Panc1 (cell line): ENCODE measurements around the gene SARDH. TPM values are rescaled to one million over a fixed set of nuclear protein-coding genes. Genes with fewer than 3 reads are reported as not detected.

Source experiments
- ATAC-seq: fragments of 200-7000 bp; cut with Tn5 transposase; 2 replicates; pipeline ENCODE4 v1.9.1; 2020; ENCODE audit warnings: mild to moderate bottlenecking, moderate library complexity
- BruUV-seq: library from RNA; stranded (reverse); fragments of 400-500 nt; replicated peaks from 2 replicates; lab custom pipeline; 2021; lab: Mats Ljungman, UMichigan
- CTCF ChIA-PET: fragments of 300-600 bp; sonication (Branson Sonifier 250); formaldehyde crosslinking; loops from one replicate; lab custom pipeline; 2022; ENCODE audit warnings: antibody characterized with exemption; lab: Charles Lee
- POLR2A ChIA-PET: fragments of 300-600 bp; sonication (Branson Sonifier 250); formaldehyde crosslinking; loops from one replicate; lab custom pipeline; 2022; ENCODE audit warnings: antibody characterized with exemption; lab: Charles Lee
- DNase-seq: peaks from one replicate; pipeline ENCODE4 v3.0.0-alpha.2; 2010; ENCODE audit warnings: low read depth, low spot score
- H3K27ac ChIP-seq: 2 replicates; pipeline ENCODE4 v1.5.1; 2011; ENCODE audit warnings: mild to moderate bottlenecking, low read length, inconsistent platforms
- H3K27me3 ChIP-seq: fragments of 200-500 bp; sonication (Bioruptor generic); 2 replicates; pipeline ENCODE4 v1.6.0; 2014; ENCODE audit warnings: low read length, inconsistent platforms; ENCODE audit not compliant: control insufficient read depth, insufficient read depth
- H3K36me3 ChIP-seq: fragments of 200-500 bp; sonication (Bioruptor generic); 2 replicates; pipeline ENCODE4 v1.5.1; 2014; ENCODE audit warnings: inconsistent platforms, mild to moderate bottlenecking, low read length, moderate library complexity; ENCODE audit not compliant: control insufficient read depth, insufficient read depth
- H3K4me1 ChIP-seq: 2 replicates; pipeline ENCODE4 v1.5.1; 2011; ENCODE audit warnings: inconsistent platforms, mild to moderate bottlenecking, low read length, moderate library complexity; ENCODE audit not compliant: control insufficient read depth, insufficient read depth
- H3K4me3 ChIP-seq, 2 experiments: 2 replicates each; pipeline ENCODE4 v1.5.1; 2011 to 2012; ENCODE audit warnings: low read depth in 2 of 2, low read length in 2 of 2, mild to moderate bottlenecking in 2 of 2, inconsistent platforms in 1 of 2, moderate library complexity in 1 of 2
- H3K9me3 ChIP-seq: fragments of 200-500 bp; sonication (Bioruptor generic); 2 replicates; pipeline ENCODE4 v1.5.1; 2014; ENCODE audit warnings: low read depth, mild to moderate bottlenecking, inconsistent platforms, low read length, moderate library complexity; ENCODE audit not compliant: control insufficient read depth, insufficient read depth
- CTCF ChIP-seq: fragments of 450-650 bp; IDR thresholded peaks from 2 replicates; pipeline ENCODE4 v1.5.1; 2017; ENCODE audit warnings: mild to moderate bottlenecking
- POLR2AphosphoS5 ChIP-seq: IDR thresholded peaks from 2 replicates; pipeline ENCODE4 v1.6.1; 2012; ENCODE audit warnings: mild to moderate bottlenecking, low read depth, low read length, moderate library complexity
- SIN3A ChIP-seq: IDR thresholded peaks from 2 replicates; pipeline ENCODE4 v1.6.1; 2012; ENCODE audit warnings: low read depth, mild to moderate bottlenecking, low read length, moderate library complexity, borderline replicate concordance; ENCODE audit not compliant: insufficient read depth
- TCF7L2 ChIP-seq: IDR thresholded peaks from 2 replicates; pipeline ENCODE4 v1.6.1; 2011; ENCODE audit warnings: mild to moderate bottlenecking, low read depth, low read length, inconsistent platforms
- in situ Hi-C: cut with HindIII; loops from 2 replicates; pipeline ENCODE4 v1.10.0; 2016; ENCODE audit warnings: low sequenced_read_pairs, low pct_unique_long_range_greater_than_20kb
- intact Hi-C: fragments of 100-400 bp; cut with micrococcal nuclease; formaldehyde crosslinking; loops from one replicate; pipeline ENCODE4 v1.10.0; 2022; ENCODE audit not compliant: unreplicated experiment
- total RNA-seq: library from RNA; stranded (reverse); gene quantifications from one replicate; pipeline ENCODE4 v1.2.1, GENCODE V29; 2021; ENCODE audit not compliant: unreplicated experiment
- TF ChIP-seq, protein P1 (sequence below), 2 experiments: IDR thresholded peaks; 2 replicates each; pipeline ENCODE4 v1.6.1; 2011 to 2012; ENCODE audit warnings: low read depth in 2 of 2, control low read depth in 1 of 2, low read length in 1 of 2, mild to moderate bottlenecking in 1 of 2, moderate library complexity in 1 of 2; ENCODE audit not compliant: insufficient read depth in 1 of 2

Gene SARDH
- total RNA-seq, 1 experiment from 2014 or later = 0.13 TPM

DNA sequence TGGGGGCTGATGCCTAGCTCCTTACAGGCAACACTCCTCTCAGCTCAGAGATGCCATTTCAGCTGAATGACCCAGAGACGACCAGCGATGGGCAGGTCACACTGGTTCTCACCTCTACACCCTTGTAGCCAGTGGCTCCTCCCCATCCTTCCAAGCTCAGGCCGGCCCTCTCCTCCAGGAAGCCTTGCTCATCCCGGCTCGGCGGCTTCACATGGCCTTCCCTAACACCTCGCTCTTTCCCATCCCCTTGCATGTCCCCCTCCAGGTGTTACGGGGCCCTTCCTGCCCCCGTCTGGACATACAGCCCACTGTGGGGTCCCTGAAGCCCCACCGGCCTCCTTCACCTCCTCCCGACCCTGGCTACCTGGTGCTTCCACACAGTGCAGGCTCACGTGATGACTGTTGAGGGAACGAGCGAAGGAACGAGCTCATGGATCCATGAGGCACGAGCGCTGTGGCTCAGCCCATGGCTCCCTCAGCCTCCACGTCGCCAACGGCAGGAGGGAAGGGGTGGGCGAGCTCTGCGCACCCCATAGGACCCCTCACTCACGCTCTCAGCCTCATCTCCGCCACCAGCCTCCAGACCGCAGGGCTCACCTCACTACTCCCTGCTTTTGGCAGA is 45.7 kb downstream of the SARDH start:
- POLR2A ChIA-PET = no interaction called here

GRCh38 chr9:133691626-133692363 is 46.4 kb downstream of the SARDH start:
- TF ChIP-seq POLR2AphosphoS5 = no peak
- TF ChIP-seq, protein P1, sequence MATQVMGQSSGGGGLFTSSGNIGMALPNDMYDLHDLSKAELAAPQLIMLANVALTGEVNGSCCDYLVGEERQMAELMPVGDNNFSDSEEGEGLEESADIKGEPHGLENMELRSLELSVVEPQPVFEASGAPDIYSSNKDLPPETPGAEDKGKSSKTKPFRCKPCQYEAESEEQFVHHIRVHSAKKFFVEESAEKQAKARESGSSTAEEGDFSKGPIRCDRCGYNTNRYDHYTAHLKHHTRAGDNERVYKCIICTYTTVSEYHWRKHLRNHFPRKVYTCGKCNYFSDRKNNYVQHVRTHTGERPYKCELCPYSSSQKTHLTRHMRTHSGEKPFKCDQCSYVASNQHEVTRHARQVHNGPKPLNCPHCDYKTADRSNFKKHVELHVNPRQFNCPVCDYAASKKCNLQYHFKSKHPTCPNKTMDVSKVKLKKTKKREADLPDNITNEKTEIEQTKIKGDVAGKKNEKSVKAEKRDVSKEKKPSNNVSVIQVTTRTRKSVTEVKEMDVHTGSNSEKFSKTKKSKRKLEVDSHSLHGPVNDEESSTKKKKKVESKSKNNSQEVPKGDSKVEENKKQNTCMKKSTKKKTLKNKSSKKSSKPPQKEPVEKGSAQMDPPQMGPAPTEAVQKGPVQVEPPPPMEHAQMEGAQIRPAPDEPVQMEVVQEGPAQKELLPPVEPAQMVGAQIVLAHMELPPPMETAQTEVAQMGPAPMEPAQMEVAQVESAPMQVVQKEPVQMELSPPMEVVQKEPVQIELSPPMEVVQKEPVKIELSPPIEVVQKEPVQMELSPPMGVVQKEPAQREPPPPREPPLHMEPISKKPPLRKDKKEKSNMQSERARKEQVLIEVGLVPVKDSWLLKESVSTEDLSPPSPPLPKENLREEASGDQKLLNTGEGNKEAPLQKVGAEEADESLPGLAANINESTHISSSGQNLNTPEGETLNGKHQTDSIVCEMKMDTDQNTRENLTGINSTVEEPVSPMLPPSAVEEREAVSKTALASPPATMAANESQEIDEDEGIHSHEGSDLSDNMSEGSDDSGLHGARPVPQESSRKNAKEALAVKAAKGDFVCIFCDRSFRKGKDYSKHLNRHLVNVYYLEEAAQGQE (IDR thresholded peaks at IDR 0.05; ENCODE audit: insufficient read depth in 1 of 2, low read depth in 2 of 2, low read length in 1 of 2) = no peak
- no peak for TF ChIP-seq SIN3A
- TF ChIP-seq CTCF = no peak

More for the DNA sequence above, 45.7 kb downstream of the SARDH start:
- TF ChIP-seq CTCF (no peak), SIN3A (no peak), TCF7L2 (no peak), POLR2AphosphoS5 (no peak)
- TF ChIP-seq, protein P1 (IDR thresholded peaks at IDR 0.05; ENCODE audit: insufficient read depth in 1 of 2, low read depth in 2 of 2, low read length in 1 of 2) = no peak
- Histone ChIP-seq H3K9me3 (no peaks in the 10 kb centered on the region), H3K27me3 (no peaks in the 10 kb centered on the region), H3K4me1 (no peaks in the 10 kb centered on the region), H3K27ac (no peak overlapping the region), H3K36me3 (no peaks in the 10 kb centered on the region), H3K4me3 (no peak overlapping the region)
- DNase-seq (no peak), ATAC-seq (no peak)
- no TSS peak for BruUV-seq
- intact Hi-C loops = no loop called here
- in situ Hi-C loops = no loop called here
- CTCF ChIA-PET = no interaction called here

More at GRCh38 chr9:133691626-133692363, 46.4 kb downstream of the SARDH start:
- Histone ChIP-seq H3K36me3 (no peaks in the 10 kb centered on the region), H3K4me3 (no peak overlapping the region), H3K9me3 (no peaks in the 10 kb centered on the region), H3K4me1 (no peaks in the 10 kb centered on the region), H3K27me3 (no peaks in the 10 kb centered on the region), H3K27ac (no peak overlapping the region)
- intact Hi-C loops (no loop called here), in situ Hi-C loops (no loop called here)
- no peak for DNase-seq
- peak; percentile 38; the same call in 1 of the 2 replicates for ATAC-seq
- ChIA-PET POLR2A (no interaction called here), CTCF (no interaction called here)
- no TSS peak for BruUV-seq
